HG03039 (cell line): Measurements from ENCODE around the gene CCDC40.

Experiments
- ATAC-seq: cut with Tn5 transposase; IDR thresholded peaks from one replicate; pipeline ENCODE4 v1.9.1; 2021; ENCODE audit warnings: mild to moderate bottlenecking, moderate library complexity; ENCODE audit not compliant: unreplicated experiment

Gene CCDC40

GRCh38 chr17:80129006-80129565 is 92.6 kb downstream of the CCDC40 start:
- no peak for ATAC-seq

DNA sequence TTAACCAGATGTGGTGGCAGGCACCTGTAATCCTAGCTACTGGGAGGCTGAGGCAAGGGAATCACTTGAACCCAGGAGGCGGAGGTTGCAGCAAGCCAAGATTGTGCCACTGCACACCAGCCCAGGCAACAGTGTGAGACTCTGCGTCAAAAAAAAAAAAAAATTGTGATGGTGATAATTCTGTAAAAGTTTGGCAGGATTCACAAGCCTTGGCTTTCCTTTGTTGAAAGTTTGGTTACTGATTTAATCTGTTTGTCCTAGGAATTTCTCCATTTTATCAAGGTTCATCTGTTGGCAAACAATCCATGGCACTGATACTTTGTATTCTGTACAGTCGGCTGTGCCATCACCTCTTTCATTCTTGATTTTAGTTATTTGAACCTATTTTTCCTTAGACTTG is 94.5 kb downstream of the CCDC40 start:
- no peak for ATAC-seq

- ATAC-seq: no peak
Measured at GRCh38 chr17:80132906-80133625, 96.6 kb downstream of the CCDC40 start.

DNA sequence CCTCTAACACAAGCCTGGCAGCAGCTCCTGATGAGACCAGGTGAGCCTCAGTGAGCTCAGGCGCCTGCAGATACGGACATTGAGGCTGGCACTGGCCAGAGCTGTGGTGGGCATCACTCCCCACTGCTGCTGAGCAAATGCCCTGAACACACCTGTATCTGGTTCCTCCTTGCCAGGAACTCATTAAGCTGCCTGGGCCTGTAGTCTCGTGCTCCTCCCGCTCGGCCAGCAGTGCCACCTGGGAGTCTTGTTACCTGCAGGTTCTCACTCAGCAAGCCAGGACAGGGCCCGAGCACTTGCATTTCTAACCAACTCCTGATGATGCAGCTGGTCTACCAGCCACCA is 97.2 kb downstream of the CCDC40 start:
- ATAC-seq: no peak

DNA sequence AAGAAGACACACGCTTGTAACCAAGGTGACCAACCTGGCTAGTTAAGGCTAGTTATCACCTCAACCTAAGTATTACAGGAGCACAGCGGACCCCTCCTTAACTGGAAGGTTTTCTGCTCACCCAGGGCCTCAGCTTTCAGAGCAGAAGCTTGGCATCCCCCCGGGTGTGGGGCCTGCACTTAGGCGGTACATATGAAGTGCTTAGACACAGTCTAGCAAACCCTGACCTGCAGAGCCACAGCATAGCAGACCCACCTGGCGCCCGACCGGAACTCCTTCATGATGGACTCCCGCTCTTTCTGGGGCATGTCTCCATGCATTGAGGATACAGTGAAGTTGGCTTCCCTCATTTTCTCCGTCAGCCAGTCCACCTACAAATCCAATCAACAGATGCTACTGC is 100.7 kb downstream of the CCDC40 start:
- ATAC-seq: no peak

GRCh38 chr17:80138856-80139426 is 102.5 kb downstream of the CCDC40 start:
- no peak for ATAC-seq

- no peak for ATAC-seq
Measured at GRCh38 chr17:80141463-80142165, 105.2 kb downstream of the CCDC40 start.

DNA sequence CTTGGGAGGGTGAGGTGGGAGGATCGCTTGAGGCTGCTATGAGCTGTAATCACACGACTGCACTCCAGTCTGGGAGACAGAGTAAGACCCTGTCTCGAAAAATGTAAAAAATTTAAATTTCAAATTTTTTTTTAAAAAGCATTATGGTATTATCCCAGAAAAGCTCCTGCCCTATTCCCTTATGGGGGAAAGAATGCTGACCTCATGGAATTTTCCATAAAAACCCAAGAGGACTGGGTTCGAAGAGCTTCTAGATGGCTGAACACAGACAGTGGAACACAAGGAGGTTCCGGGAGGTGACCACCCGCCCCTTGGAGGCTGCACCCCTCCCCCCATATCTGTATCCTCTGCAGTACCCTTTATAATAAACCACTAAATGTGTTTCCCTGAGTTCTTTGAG is 106.5 kb downstream of the CCDC40 start:
- ATAC-seq: no peak

- no peak for ATAC-seq
Measured at GRCh38 chr17:80145076-80146075, 108.9 kb downstream of the CCDC40 start.

DNA sequence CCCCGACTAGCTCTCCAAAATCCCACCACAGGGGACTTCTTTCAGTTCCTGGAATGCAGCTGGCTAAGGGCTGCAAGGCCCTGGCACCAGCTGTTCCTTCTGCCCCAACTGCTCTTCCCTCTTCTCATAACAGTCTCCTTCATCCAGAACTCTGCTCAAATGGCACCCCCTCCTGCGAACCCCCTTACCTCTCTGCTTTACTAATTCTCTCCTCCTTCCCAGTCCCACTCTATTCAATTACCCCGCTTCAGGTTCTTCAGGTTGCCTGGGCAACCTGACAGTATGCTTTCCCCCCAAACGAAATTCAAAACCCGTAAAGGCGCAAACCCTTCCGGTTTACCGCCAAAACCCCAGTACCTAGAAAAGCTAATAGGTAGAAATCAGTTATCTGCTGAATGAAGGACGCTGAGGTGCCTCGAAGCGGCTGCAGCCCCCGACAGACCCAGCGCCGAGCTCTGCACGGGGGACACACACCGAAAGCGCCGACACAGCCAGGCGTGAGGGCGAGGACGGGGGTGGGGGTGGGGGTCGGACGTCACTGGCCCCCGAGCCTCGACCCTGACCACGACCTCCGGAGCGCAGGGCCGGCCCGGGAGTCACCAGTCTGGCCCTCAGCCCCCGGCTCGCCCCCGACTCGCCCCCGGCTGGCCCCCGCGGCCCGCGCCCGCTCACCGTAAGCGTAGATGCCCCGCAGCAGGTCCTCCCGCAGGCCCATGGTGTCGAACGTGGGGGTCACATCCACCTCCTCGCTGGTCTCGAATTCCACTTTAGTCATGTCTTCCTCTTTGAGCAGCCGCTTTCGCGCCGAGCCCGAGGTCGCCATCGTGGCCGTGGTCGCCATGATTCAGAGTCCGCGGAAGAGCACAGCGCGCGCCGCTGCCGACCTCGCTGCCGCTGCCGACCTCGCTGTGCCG is 109.9 kb downstream of the CCDC40 start:
- peak; percentile 19 for ATAC-seq

DNA sequence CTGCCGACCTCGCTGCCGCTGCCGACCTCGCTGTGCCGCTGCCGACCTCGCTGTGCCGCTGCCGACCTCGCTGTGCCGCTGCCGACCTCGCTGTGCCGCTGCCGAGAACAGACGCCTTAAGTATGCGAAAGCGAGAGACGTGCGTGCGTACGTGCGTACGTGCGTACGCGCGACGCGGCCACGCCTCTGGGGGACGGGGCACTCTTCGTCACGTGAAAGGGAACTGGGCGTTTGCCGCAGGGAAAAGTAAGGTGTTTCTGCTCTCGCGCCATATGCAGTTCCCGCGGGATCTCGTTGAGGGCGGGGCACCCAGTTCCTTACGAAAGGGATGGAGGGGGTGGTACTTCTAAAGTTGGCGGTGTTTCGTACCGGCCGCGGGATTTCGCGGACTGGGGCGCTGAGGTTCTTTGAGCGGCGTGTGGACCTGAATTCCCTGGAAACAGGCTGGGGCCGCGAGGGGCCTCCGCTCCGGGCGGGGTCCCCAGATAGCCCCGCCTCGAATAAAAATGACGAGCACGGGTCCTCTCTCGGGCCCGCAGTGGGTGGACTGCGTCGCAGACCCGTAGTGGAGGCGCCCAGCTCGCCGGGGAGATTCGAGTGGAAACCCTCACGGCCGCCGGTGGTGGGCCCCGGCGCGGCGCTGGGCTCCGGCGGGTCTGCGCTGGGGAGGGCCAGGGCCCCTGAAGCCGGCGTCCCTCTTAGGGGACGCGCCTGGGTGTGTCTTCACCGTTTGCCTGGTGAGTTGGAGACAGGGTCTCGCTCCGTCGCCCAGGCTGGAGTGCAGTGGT is 110.8 kb downstream of the CCDC40 start, which contains the start of gene EIF4A3:
Gene EIF4A3, minus strand, starts transcription at position 94 of the 788 bp plus-strand sequence. CDS start 167 bp downstream, outside the sequence.
- ATAC-seq: peak; percentile 75
